Muscle layer of duodenum (tissue), 2 donors: Measurements from ENCODE around the gene TSPYL4.

Experiments
- H3K27ac ChIP-seq: one replicate; pipeline ENCODE4 v1.7.0; 2013; ENCODE audit warnings: mild to moderate bottlenecking, low read length
- H3K27me3 ChIP-seq: one replicate; pipeline ENCODE4 v1.7.0; 2013; ENCODE audit warnings: low read depth, mild to moderate bottlenecking, control low read depth, low read length
- H3K36me3 ChIP-seq, 2 donors: one replicate each; pipeline ENCODE4 v1.7.0; 2013; ENCODE audit warnings: low read length in 2 of 2, control low read depth in 1 of 2, mild to moderate bottlenecking in 1 of 2; ENCODE audit not compliant: insufficient read depth in 2 of 2, control insufficient read depth in 1 of 2
- H3K4me1 ChIP-seq, 2 donors: one replicate each; pipeline ENCODE4 v1.7.0; 2013; ENCODE audit warnings: low read length in 2 of 2, mild to moderate bottlenecking in 2 of 2, control low read depth in 1 of 2, moderate library complexity in 1 of 2; ENCODE audit not compliant: insufficient read depth in 2 of 2, control insufficient read depth in 1 of 2
- H3K4me3 ChIP-seq, 2 donors: one replicate each; pipeline ENCODE4 v1.7.0; 2013; ENCODE audit warnings: low read length in 2 of 2, low read depth in 1 of 2, mild to moderate bottlenecking in 1 of 2
- H3K9me3 ChIP-seq, 2 donors: one replicate each; pipeline ENCODE4 v1.7.0; 2013; ENCODE audit warnings: low read length in 2 of 2, control low read depth in 1 of 2, mild to moderate bottlenecking in 1 of 2; ENCODE audit not compliant: control insufficient read depth in 1 of 2
- donor health status: healthy.

Gene TSPYL4

GRCh38 chr6:116221911-116222310 lies 32.0 kb downstream of the TSPYL4 start:
- H3K36me3 ChIP-seq = peaks cover 6 to 9% of the 10 kb centered on the region in 2 donors
- H3K9me3 ChIP-seq = no peaks in the 10 kb centered on the region
- no peak overlapping the region for H3K27ac ChIP-seq
- H3K4me3 ChIP-seq = no peak overlapping the region
- H3K4me1 ChIP-seq = no peaks in the 10 kb centered on the region
- no peaks in the 10 kb centered on the region for H3K27me3 ChIP-seq

- H3K4me3 ChIP-seq = no peak overlapping the region
- H3K9me3 ChIP-seq = no peaks in the 10 kb centered on the region
- no peak overlapping the region for H3K27ac ChIP-seq
- no peaks in the 10 kb centered on the region for H3K4me1 ChIP-seq
- H3K36me3 ChIP-seq = peaks cover 6 to 9% of the 10 kb centered on the region in 2 donors
- H3K27me3 ChIP-seq = no peaks in the 10 kb centered on the region
These were observed 32.8 kb downstream of the TSPYL4 start for GRCh38 chr6:116221067-116221466.

GRCh38 chr6:116218866-116219265 lies 35.0 kb downstream of the TSPYL4 start:
- Histone ChIP-seq H3K27me3 (no peaks in the 10 kb centered on the region), H3K4me1 (no peaks in the 10 kb centered on the region), H3K4me3 (no peak overlapping the region), H3K27ac (no peak overlapping the region), H3K9me3 (no peaks in the 10 kb centered on the region), H3K36me3 (peaks cover 4 to 6% of the 10 kb centered on the region in 2 donors)

GRCh38 chr6:116218172-116218633 lies 35.7 kb downstream of the TSPYL4 start:
- Histone ChIP-seq H3K36me3 (peaks cover under 1 to 1% of the 10 kb centered on the region in 2 donors), H3K4me1 (no peaks in the 10 kb centered on the region), H3K27ac (no peak overlapping the region), H3K9me3 (no peaks in the 10 kb centered on the region), H3K27me3 (no peaks in the 10 kb centered on the region), H3K4me3 (no peak overlapping the region)

- H3K36me3 ChIP-seq = no peaks in the 10 kb centered on the region
- no peak overlapping the region for H3K4me3 ChIP-seq
- H3K27ac ChIP-seq = no peak overlapping the region
- H3K4me1 ChIP-seq = no peaks in the 10 kb centered on the region
- no peaks in the 10 kb centered on the region for H3K9me3 ChIP-seq
- no peaks in the 10 kb centered on the region for H3K27me3 ChIP-seq
These were observed 36.8 kb downstream of the TSPYL4 start for GRCh38 chr6:116217069-116217468.

- Histone ChIP-seq H3K4me1 (no peaks in the 10 kb centered on the region), H3K27me3 (no peaks in the 10 kb centered on the region), H3K4me3 (no peak overlapping the region), H3K9me3 (no peaks in the 10 kb centered on the region), H3K36me3 (no peaks in the 10 kb centered on the region), H3K27ac (no peak overlapping the region)
These were observed 38.5 kb downstream of the TSPYL4 start for GRCh38 chr6:116215414-116215813.

GRCh38 chr6:116214681-116215080 lies 39.2 kb downstream of the TSPYL4 start:
- Histone ChIP-seq H3K36me3 (no peaks in the 10 kb centered on the region), H3K4me1 (no peaks in the 10 kb centered on the region), H3K27ac (no peak overlapping the region), H3K27me3 (no peaks in the 10 kb centered on the region), H3K4me3 (no peak overlapping the region), H3K9me3 (no peaks in the 10 kb centered on the region)

GRCh38 chr6:116210750-116211425 lies 43.0 kb downstream of the TSPYL4 start:
- no peaks in the 10 kb centered on the region for H3K9me3 ChIP-seq
- no peaks in the 10 kb centered on the region for H3K4me1 ChIP-seq
- no peak overlapping the region for H3K27ac ChIP-seq
- no peak overlapping the region for H3K4me3 ChIP-seq
- no peaks in the 10 kb centered on the region for H3K27me3 ChIP-seq
- no peaks in the 10 kb centered on the region for H3K36me3 ChIP-seq

GRCh38 chr6:116210316-116210715 lies 43.6 kb downstream of the TSPYL4 start:
- Histone ChIP-seq H3K27ac (no peak overlapping the region), H3K36me3 (no peaks in the 10 kb centered on the region), H3K4me3 (no peak overlapping the region), H3K27me3 (no peaks in the 10 kb centered on the region), H3K4me1 (no peaks in the 10 kb centered on the region), H3K9me3 (no peaks in the 10 kb centered on the region)

GRCh38 chr6:116208056-116208785 lies 45.7 kb downstream of the TSPYL4 start:
- no peaks in the 10 kb centered on the region for H3K27me3 ChIP-seq
- H3K4me3 ChIP-seq = no peak overlapping the region
- H3K4me1 ChIP-seq = no peaks in the 10 kb centered on the region

GRCh38 chr6:116206231-116206903 lies 47.5 kb downstream of the TSPYL4 start:
- Histone ChIP-seq H3K27ac (no peak overlapping the region), H3K36me3 (no peaks in the 10 kb centered on the region), H3K27me3 (no peaks in the 10 kb centered on the region), H3K4me1 (no peaks in the 10 kb centered on the region), H3K9me3 (no peaks in the 10 kb centered on the region), H3K4me3 (no peak overlapping the region)

More at GRCh38 chr6:116208056-116208785, 45.7 kb downstream of the TSPYL4 start:
- H3K9me3 ChIP-seq = no peaks in the 10 kb centered on the region
- H3K36me3 ChIP-seq = no peaks in the 10 kb centered on the region
- H3K27ac ChIP-seq = no peak overlapping the region
